ENCODE results near the gene RGPD5. TPM values are rescaled to one million over a fixed set of nuclear protein-coding genes. Genes with fewer than 3 reads are reported as not detected.
"Not testable (repeated sequence)": the region's sequence is repeated elsewhere in the genome, so short reads cannot be mapped to it uniquely, and the experiment has no call there.

The RGPD5 gene
- total RNA-seq, 4 donors from 2014 or later: 13.6 to 52.6 (median 33.4) TPM

DNA sequence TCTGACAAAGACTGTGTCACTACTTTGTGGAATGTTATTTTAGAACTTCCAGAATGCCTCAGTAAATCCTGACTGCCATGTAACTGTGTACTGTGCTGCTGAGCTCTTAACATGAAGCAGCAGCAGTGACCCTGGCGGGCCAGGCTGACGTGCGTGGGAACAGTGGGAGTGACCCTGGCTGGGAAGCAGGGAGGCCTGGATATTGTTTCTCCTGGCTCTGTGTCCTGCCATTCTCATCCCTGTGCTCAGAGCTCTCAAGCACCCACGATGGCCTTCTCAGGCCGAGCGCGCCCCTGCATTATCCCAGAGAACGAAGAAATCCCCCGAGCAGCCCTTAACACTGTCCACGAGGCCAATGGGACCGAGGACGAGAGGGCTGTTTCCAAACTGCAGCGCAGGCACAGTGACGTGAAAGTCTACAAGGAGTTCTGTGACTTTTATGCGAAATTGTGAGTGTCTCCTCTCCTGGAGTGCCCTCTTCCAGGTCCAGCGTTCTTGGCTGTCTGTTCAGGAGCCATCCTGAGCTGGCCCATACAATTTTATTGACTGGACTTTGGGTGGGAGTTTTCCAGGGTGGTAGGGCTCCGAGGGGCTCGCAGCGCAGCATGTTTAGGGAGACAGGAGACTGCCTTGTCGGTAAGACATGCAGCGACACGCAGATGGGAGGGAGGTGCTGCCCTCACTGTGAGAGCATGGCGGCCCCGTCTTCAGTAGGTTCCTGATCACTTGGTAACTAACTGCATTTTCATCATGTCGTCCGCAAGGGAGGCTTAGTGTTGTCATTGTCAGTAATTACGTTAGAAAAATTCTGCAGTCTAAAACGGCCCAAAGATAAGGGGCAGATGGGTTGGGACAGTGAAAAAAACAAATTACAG is 104.6 kb downstream of the RGPD5 start, which contains the start of gene LIMS3:
Gene LIMS3, plus strand, starts transcription at position 227 of the 875 bp plus-strand sequence. Its CDS starts 41 bp downstream, at position 268.
- not testable (repeated sequence) for H3K4me3 ChIP-seq, H3K9me3 ChIP-seq, H3K36me3 ChIP-seq, H3K4me1 ChIP-seq, H3K27me3 ChIP-seq, H3K27ac ChIP-seq
- WGBS, 2 donors (ENCODE audit: low coverage in 1 of 2): no CpG with 5 or more reads among the region's 28 CpGs
- peak; percentile 94 for ATAC-seq

DNA sequence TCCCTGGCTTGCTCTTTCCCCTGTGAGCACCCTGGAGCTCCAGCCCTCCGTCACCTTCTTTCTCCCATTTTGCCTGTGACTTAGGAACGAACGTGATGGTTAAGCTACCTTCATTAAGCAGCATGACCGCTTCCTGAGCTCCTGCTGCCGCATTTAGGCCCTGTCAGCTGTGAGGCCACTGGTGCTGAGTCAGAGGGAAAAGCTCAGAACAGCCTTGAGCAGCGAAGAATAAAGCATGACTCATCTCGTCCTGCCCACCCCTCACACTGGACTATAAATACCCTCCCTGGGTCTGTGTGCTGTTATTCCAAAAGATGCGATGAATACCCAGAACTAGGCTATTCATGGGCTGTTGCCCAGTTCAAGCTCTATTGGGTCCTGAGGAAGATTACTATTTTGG is 111.7 kb downstream of the RGPD5 start:
- H3K4me1 ChIP-seq, H3K4me3 ChIP-seq, H3K27me3 ChIP-seq, H3K36me3 ChIP-seq, H3K27ac ChIP-seq, H3K9me3 ChIP-seq: not testable (repeated sequence)
- WGBS, 2 donors (ENCODE audit: low coverage in 1 of 2): no CpG with 5 or more reads among the region's 8 CpGs
- ATAC-seq: peak; percentile 81

Other genes starting within 250 kb of the RGPD5 start
- gene SEPTIN10, start 180.3 kb upstream of the RGPD5 start, total RNA-seq: 100 to 1,000 TPM; 109 to 157 (median 137) TPM
- gene SOWAHC, start 179.9 kb upstream of the RGPD5 start, total RNA-seq: 10 to 100 TPM; 16.8 to 36.0 (median 28.6) TPM
- gene LIMS3, start 104.4 kb downstream of the RGPD5 start, total RNA-seq: 1 to 10 TPM; 2.6 to 5.4 (median 3.6) TPM

Data from gastroesophageal sphincter (tissue), 4 donors.